GM23338 (cell line): ENCODE measurements around the gene ZNF689. TPM values are rescaled to one million over a fixed set of nuclear protein-coding genes. Genes with fewer than 3 reads are reported as not detected.
A peak's percentile ranks its signal among the peaks of the same experiment; 100 is the strongest.

Experiments
- ATAC-seq: fragments of 200-7000 bp; cut with Tn5 transposase; 3 replicates; pipeline ENCODE4 v1.9.1; 2020
- DNase-seq: peaks from one replicate; pipeline ENCODE4 v3.0.0-alpha.2; 2015; ENCODE audit warnings: low spot score
- H2AFZ ChIP-seq: fragments of 200-600 bp; sonication (generic); 2 replicates; pipeline ENCODE4 v1.8.0; 2016; ENCODE audit warnings: antibody characterized with exemption, mild to moderate bottlenecking, moderate library complexity
- H3F3A ChIP-seq: fragments of 200-600 bp; sonication (generic); replicated peaks from 2 replicates; pipeline ENCODE4 v1.8.0; 2017; ENCODE audit warnings: antibody characterized with exemption, mixed run types, low read depth
- H3K27ac ChIP-seq: fragments of 200-600 bp; sonication (generic); 2 replicates; pipeline ENCODE4 v1.6.1; 2016; ENCODE audit warnings: low read depth
- H3K27me3 ChIP-seq: fragments of 200-600 bp; sonication (generic); 2 replicates; pipeline ENCODE4 v1.8.0; 2016; ENCODE audit warnings: mild to moderate bottlenecking, mixed run types, moderate library complexity; ENCODE audit not compliant: insufficient read depth
- H3K36me3 ChIP-seq: fragments of 200-600 bp; sonication (generic); 2 replicates; pipeline ENCODE4 v1.8.0; 2016; ENCODE audit warnings: mild to moderate bottlenecking; ENCODE audit not compliant: insufficient read depth
- H3K4me1 ChIP-seq: fragments of 200-600 bp; sonication (generic); 2 replicates; pipeline ENCODE4 v1.8.0; 2016; ENCODE audit warnings: mild to moderate bottlenecking, moderate library complexity; ENCODE audit not compliant: insufficient read depth
- H3K4me2 ChIP-seq: fragments of 200-600 bp; sonication (generic); 2 replicates; pipeline ENCODE4 v1.7.1; 2017; ENCODE audit warnings: mixed run types
- H3K4me3 ChIP-seq: fragments of 200-600 bp; sonication (generic); 2 replicates; pipeline ENCODE4 v1.6.1; 2016; ENCODE audit warnings: mixed run types
- H3K79me2 ChIP-seq: fragments of 200-600 bp; sonication (generic); replicated peaks from 2 replicates; pipeline ENCODE4 v1.8.0; 2017; ENCODE audit warnings: mild to moderate bottlenecking; ENCODE audit not compliant: insufficient read depth
- H3K9me2 ChIP-seq: fragments of 200-600 bp; sonication (generic); 2 replicates; pipeline ENCODE4 v1.8.0; 2017; ENCODE audit not compliant: insufficient read depth
- H4K20me1 ChIP-seq: fragments of 200-600 bp; sonication (generic); replicated peaks from 2 replicates; pipeline ENCODE4 v1.8.0; 2017; ENCODE audit warnings: mild to moderate bottlenecking; ENCODE audit not compliant: insufficient read depth
- H3K27ac Mint-ChIP-seq: 2 replicates; pipeline ENCODE4 v1.8.0; 2020; ENCODE audit warnings: inconsistent platforms, mild to moderate bottlenecking, moderate library complexity, mixed read lengths
- H3K27me3 Mint-ChIP-seq: 3 replicates; pipeline ENCODE4 v1.8.0; 2022; ENCODE audit warnings: low read depth, mild to moderate bottlenecking, moderate library complexity, mixed read lengths, inconsistent platforms; ENCODE audit not compliant: insufficient read depth, poor library complexity
- H3K36me3 Mint-ChIP-seq: 3 replicates; pipeline ENCODE4 v1.8.0; 2021; ENCODE audit warnings: low read depth, mild to moderate bottlenecking, inconsistent platforms, moderate library complexity, mixed read lengths
- H3K4me1 Mint-ChIP-seq: 3 replicates; pipeline ENCODE4 v1.8.0; 2020; ENCODE audit warnings: mild to moderate bottlenecking, inconsistent platforms, mixed read lengths
- H3K4me3 Mint-ChIP-seq: 3 replicates; pipeline ENCODE4 v1.8.0; 2021; ENCODE audit warnings: moderate library complexity, mild to moderate bottlenecking, inconsistent platforms, mixed read lengths
- H3K9me3 Mint-ChIP-seq: 3 replicates; pipeline ENCODE4 v1.8.0; 2020; ENCODE audit warnings: moderate library complexity, mild to moderate bottlenecking, inconsistent platforms, mixed read lengths
- CREB1 ChIP-seq: fragments of 250-450 bp; sonication (Bioruptor Pico); IDR thresholded peaks from 2 replicates; pipeline ENCODE4 v1.5.0; 2020; ENCODE audit warnings: low read depth, mild to moderate bottlenecking, moderate library complexity
- ETS1 ChIP-seq: IDR thresholded peaks from 2 replicates; pipeline ENCODE4 v1.6.1; 2016; ENCODE audit warnings: antibody characterized with exemption
- EZH2 ChIP-seq: fragments of 200-600 bp; sonication (generic); IDR thresholded peaks from one replicate; pipeline ENCODE4 v1.8.0; 2017; ENCODE audit warnings: antibody characterized with exemption, mild to moderate bottlenecking, low read depth; ENCODE audit not compliant: unreplicated experiment
- EZH2phosphoT487 ChIP-seq: fragments of 200-600 bp; sonication (generic); IDR thresholded peaks from one replicate; pipeline ENCODE4 v1.8.1; 2018; ENCODE audit warnings: antibody characterized with exemption; ENCODE audit not compliant: unreplicated experiment
- JUNB ChIP-seq: IDR thresholded peaks from one replicate; pipeline ENCODE4 v1.6.1; 2016; ENCODE audit warnings: antibody characterized with exemption; ENCODE audit not compliant: unreplicated experiment
- STAT1 ChIP-seq: IDR thresholded peaks from one replicate; pipeline ENCODE4 v1.6.1; 2016; ENCODE audit warnings: antibody characterized with exemption; ENCODE audit not compliant: unreplicated experiment
- ZNF462 ChIP-seq: fragments of 250-450 bp; sonication (Bioruptor Pico); IDR thresholded peaks from 2 replicates; pipeline ENCODE4 v1.5.0; 2020; ENCODE audit warnings: mild to moderate bottlenecking, moderate library complexity
- polyA plus RNA-seq: library from polyadenylated mRNA; unstranded; fragments of >200 nt; fragmentation: Nextera tagmentation; extraction: Ambion mirVana; gene quantifications from 2 replicates; pipeline ENCODE4 v1.2.1, GENCODE V29; 2016
- total RNA-seq: library from RNA; depleted of rRNA; stranded (reverse); fragments of >200 nt; shearing (Covaris generic); gene quantifications from 2 replicates; pipeline ENCODE4 v1.2.3, GENCODE V29; 2014

The ZNF689 gene
- total and polyA plus RNA-seq, 2 experiments from 2014 or later = 5.3 to 16.7 TPM

GRCh38 chr16:30569281-30569680 is 40.9 kb downstream of the ZNF689 start:
- no peaks in the 10 kb centered on the region for H3K79me2 ChIP-seq
- no peak for ATAC-seq
- peaks cover 18% of the 10 kb centered on the region for H3K4me1 ChIP-seq
- H3K27ac ChIP-seq = no peak overlapping the region
- Mint-ChIP-seq H3K9me3 (no peaks in the 10 kb centered on the region; the same call in 2 of the 3 replicates), H3K4me1 (peaks cover 17% of the 10 kb centered on the region), H3K4me3 (no peak overlapping the region), H3K36me3 (no peaks in the 10 kb centered on the region), H3K27me3 (peaks cover 7% of the 10 kb centered on the region), H3K27ac (no peak overlapping the region)
- no peak overlapping the region for H2AFZ ChIP-seq
- H4K20me1 ChIP-seq = no peaks in the 10 kb centered on the region; the same call in 1 of the 2 replicates
- DNase-seq = no peak
- H3K4me2 ChIP-seq = peak overlapping the region; percentile 49; the same call in 1 of the 2 replicates
- no peaks in the 10 kb centered on the region for H3K36me3 ChIP-seq
- no peak overlapping the region for H3K4me3 ChIP-seq
- H3K9me2 ChIP-seq = no peaks in the 10 kb centered on the region
- TF ChIP-seq STAT1 = no peak
- no peak for TF ChIP-seq EZH2phosphoT487
- no peak for TF ChIP-seq JUNB
- TF ChIP-seq ETS1 = no peak
- no peak for TF ChIP-seq ZNF462 (CRISPR knock-in tag)
- no peak for TF ChIP-seq EZH2
- TF ChIP-seq CREB1 = no peak
- H3F3A ChIP-seq = 0 out of 2 replicates have a peak, but pooled peaks cover 9% of the 10 kb centered on the region
- H3K27me3 ChIP-seq = no peaks in the 10 kb centered on the region
